ENCODE measurements around the gene TTC27.

TTC27 gene

DNA sequence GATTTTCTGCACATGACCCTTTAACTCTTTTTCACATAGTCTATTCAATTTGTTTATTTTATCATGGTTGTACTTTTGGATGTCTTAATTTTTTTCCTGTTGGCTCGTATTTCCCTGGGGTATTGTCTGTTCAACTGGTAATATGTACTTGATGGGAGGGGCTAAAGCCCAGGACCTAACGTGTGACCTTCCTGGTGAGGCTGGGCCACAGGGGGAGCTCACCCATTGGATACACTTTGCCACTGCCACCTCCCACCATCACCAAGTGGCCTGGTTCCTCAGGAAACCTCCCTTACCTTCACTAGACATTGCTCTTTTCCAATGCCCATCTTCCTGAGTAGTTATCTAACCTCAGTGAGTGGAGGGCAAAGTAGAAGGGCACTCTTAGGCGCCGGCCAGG is 175.0 kb downstream of the TTC27 start:
- no peak for DNase-seq (ENCODE audit: low spot score)
- Histone ChIP-seq H3K4me2 (ENCODE audit: insufficient read depth, low read length, poor library complexity, severe bottlenecking) (no peak overlapping the region), H3K23ac (ENCODE audit: low read depth, low read length, poor library complexity) (no peak overlapping the region), H3K9ac (ENCODE audit: low read depth, low read length, poor library complexity) (no peak overlapping the region), H3K27ac (replicated peaks; ENCODE audit: low read length) (no peak overlapping the region), H3K4me3 (ENCODE audit: low read length in 2 of 2) (no peak overlapping the region), H2BK5ac (ENCODE audit: low read length) (no peak overlapping the region), H3K36me3 (replicated peaks in 1 of 2; ENCODE audit: control insufficient read depth in 2 of 2, insufficient read depth in 2 of 2, low read length in 2 of 2) (peaks cover 0 to 2% of the 10 kb centered on the region in 2 donors), H2BK120ac (ENCODE audit: low read depth, low read length) (no peak overlapping the region), H3K79me1 (ENCODE audit: low read depth, low read length) (no peaks in the 10 kb centered on the region), H3K4ac (ENCODE audit: low read length) (no peak overlapping the region), H3K9me3 (replicated peaks in 1 of 2; ENCODE audit: control insufficient read depth in 2 of 2, insufficient read depth in 1 of 2, low read depth in 1 of 2, low read length in 2 of 2) (no peaks in the 10 kb centered on the region), H4K8ac (ENCODE audit: low read depth, low read length) (no peak overlapping the region), H2AK5ac (ENCODE audit: low read depth, low read length) (no peak overlapping the region), H3K14ac (ENCODE audit: low read length) (peak overlapping the region; percentile 42), H3K18ac (ENCODE audit: low read length) (peak overlapping the region; percentile 13), H3K4me1 (ENCODE audit: control insufficient read depth in 2 of 2, insufficient read depth in 1 of 2, low read depth in 1 of 2, low read length in 2 of 2) (no peaks in the 10 kb centered on the region), H2BK12ac (ENCODE audit: low read length) (no peak overlapping the region), H3K27me3 (ENCODE audit: control insufficient read depth in 3 of 3, insufficient read depth in 3 of 3, low read depth in 1 of 3, low read length in 3 of 3) (peaks cover 0 to 1% (median 0%) of the 10 kb centered on the region in 3 experiments), H2AFZ (ENCODE audit: low read length) (no peak overlapping the region), H2BK15ac (ENCODE audit: low read length) (no peak overlapping the region), H4K91ac (ENCODE audit: low read depth, low read length, poor library complexity) (no peak overlapping the region)
- no CpG with 5 or more reads among the region's 4 CpGs for WGBS, 2 donors (ENCODE audit: extremely low coverage in 2 of 2, insufficient read length in 2 of 2, insufficient replicate concordance in 1 of 2)

DNA sequence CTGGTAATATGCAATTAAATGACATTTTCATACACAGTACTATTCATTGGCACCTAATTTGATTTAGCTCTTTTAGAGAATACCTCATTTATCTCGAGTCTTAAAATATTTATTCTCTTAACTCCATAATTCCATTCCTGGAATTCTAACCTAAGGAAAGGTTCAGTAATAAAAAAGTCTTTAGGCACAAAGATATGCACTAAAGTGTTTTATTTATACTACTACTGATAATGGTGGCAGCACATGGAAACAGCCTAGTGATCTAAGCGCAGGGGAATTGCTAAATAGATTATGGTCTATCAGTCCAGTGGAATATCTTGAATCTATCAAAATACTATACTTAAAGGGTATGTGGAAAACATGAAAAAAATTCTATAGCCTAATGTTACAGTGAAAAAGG is 176.4 kb downstream of the TTC27 start:
- Histone ChIP-seq H3K9ac (ENCODE audit: low read depth, low read length, poor library complexity) (no peak overlapping the region), H3K4me3 (ENCODE audit: low read length in 2 of 2) (no peak overlapping the region), H3K14ac (ENCODE audit: low read length) (no peak overlapping the region), H3K79me1 (ENCODE audit: low read depth, low read length) (no peaks in the 10 kb centered on the region), H3K23ac (ENCODE audit: low read depth, low read length, poor library complexity) (no peak overlapping the region), H3K27me3 (ENCODE audit: control insufficient read depth in 3 of 3, insufficient read depth in 3 of 3, low read depth in 1 of 3, low read length in 3 of 3) (peaks cover 0 to 1% (median 0%) of the 10 kb centered on the region in 3 experiments), H3K9me3 (replicated peaks in 1 of 2; ENCODE audit: control insufficient read depth in 2 of 2, insufficient read depth in 1 of 2, low read depth in 1 of 2, low read length in 2 of 2) (no peaks in the 10 kb centered on the region), H2AK5ac (ENCODE audit: low read depth, low read length) (no peak overlapping the region), H4K91ac (ENCODE audit: low read depth, low read length, poor library complexity) (no peak overlapping the region), H3K27ac (replicated peaks; ENCODE audit: low read length) (no peak overlapping the region), H2BK12ac (ENCODE audit: low read length) (no peak overlapping the region), H3K4me1 (ENCODE audit: control insufficient read depth in 2 of 2, insufficient read depth in 1 of 2, low read depth in 1 of 2, low read length in 2 of 2) (no peaks in the 10 kb centered on the region), H4K8ac (ENCODE audit: low read depth, low read length) (no peak overlapping the region), H2AFZ (ENCODE audit: low read length) (no peak overlapping the region), H3K18ac (ENCODE audit: low read length) (no peak overlapping the region), H3K4ac (ENCODE audit: low read length) (no peak overlapping the region), H2BK120ac (ENCODE audit: low read depth, low read length) (no peak overlapping the region), H2BK5ac (ENCODE audit: low read length) (no peak overlapping the region), H2BK15ac (ENCODE audit: low read length) (no peak overlapping the region), H3K4me2 (ENCODE audit: insufficient read depth, low read length, poor library complexity, severe bottlenecking) (no peak overlapping the region), H3K36me3 (replicated peaks in 1 of 2; ENCODE audit: control insufficient read depth in 2 of 2, insufficient read depth in 2 of 2, low read length in 2 of 2) (peaks cover 0 to 2% of the 10 kb centered on the region in 2 donors)
- no peak for DNase-seq (ENCODE audit: low spot score)
- no CpG with 5 or more reads among the region's 2 CpGs for WGBS, 2 donors (ENCODE audit: extremely low coverage in 2 of 2, insufficient read length in 2 of 2, insufficient replicate concordance in 1 of 2)

DNA sequence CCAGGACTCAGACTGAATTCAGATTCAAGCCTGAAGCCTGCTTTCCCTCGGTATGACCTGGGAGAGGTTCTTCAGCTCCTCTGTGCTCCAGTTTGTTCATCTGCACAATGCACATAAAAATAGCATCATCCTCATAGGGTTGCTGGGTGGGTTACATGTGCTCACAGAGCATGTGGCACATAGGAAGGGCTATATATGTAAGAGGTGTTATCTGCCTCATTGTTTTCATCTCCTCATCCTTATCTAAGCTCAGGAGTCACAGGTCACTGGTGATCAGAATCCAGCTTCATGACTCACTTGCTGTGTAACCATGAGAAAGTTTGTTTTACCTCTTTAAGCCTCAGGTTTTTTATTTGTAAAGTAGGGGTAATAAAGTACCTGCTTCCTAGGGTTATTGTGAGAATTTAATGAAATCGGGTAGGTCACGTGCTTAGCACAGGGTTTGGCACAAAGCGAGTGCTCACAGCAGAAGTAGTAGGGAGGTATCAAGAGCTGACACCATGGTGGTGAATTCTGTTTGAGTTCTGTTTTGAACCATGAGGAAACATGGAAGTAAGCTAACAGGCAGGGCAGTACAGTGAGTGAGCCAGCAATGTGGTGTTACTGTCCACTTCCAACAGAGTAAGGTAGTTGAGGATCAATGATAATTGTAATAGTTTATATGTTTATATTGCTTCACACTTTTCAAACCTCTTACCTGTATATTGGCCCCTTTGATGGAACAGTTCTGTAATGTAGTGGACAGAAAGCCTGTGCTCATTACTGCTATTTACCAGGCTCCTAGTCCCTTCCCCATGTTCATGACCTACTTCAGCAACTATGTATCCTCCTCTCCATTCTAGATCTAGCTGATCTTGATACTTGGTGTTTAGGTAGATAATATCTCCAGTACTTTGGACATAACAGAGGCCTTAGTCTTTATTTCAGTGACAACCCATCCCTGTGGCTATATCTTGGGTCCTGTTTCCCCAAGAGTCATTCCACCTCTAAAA is 177.6 kb downstream of the TTC27 start:
- H2BK12ac ChIP-seq (ENCODE audit: low read length) = no peak overlapping the region
- no peak overlapping the region for H3K4me3 ChIP-seq (ENCODE audit: low read length in 2 of 2)
- no peak overlapping the region for H2AK5ac ChIP-seq (ENCODE audit: low read depth, low read length)
- H3K27me3 ChIP-seq (ENCODE audit: control insufficient read depth in 3 of 3, insufficient read depth in 3 of 3, low read depth in 1 of 3, low read length in 3 of 3) = peaks cover 0 to 1% (median 0%) of the 10 kb centered on the region in 3 experiments
- no peaks in the 10 kb centered on the region for H3K79me1 ChIP-seq (ENCODE audit: low read depth, low read length)
- no peak overlapping the region for H3K4ac ChIP-seq (ENCODE audit: low read length)
- no peak overlapping the region for H3K14ac ChIP-seq (ENCODE audit: low read length)
- no peak overlapping the region for H3K4me2 ChIP-seq (ENCODE audit: insufficient read depth, low read length, poor library complexity, severe bottlenecking)
- no peak overlapping the region for H2AFZ ChIP-seq (ENCODE audit: low read length)
- no peak overlapping the region for H3K18ac ChIP-seq (ENCODE audit: low read length)
- H3K9ac ChIP-seq (ENCODE audit: low read depth, low read length, poor library complexity) = no peak overlapping the region
- no peak overlapping the region for H4K8ac ChIP-seq (ENCODE audit: low read depth, low read length)
- H2BK5ac ChIP-seq (ENCODE audit: low read length) = no peak overlapping the region
- H3K9me3 ChIP-seq (replicated peaks in 1 of 2; ENCODE audit: control insufficient read depth in 2 of 2, insufficient read depth in 1 of 2, low read depth in 1 of 2, low read length in 2 of 2) = no peaks in the 10 kb centered on the region
- no peaks in the 10 kb centered on the region for H3K4me1 ChIP-seq (ENCODE audit: control insufficient read depth in 2 of 2, insufficient read depth in 1 of 2, low read depth in 1 of 2, low read length in 2 of 2)
- no CpG with 5 or more reads among the region's 4 CpGs for WGBS, 2 donors (ENCODE audit: extremely low coverage in 2 of 2, insufficient read length in 2 of 2, insufficient replicate concordance in 1 of 2)
- no peak overlapping the region for H3K27ac ChIP-seq (replicated peaks; ENCODE audit: low read length)
- no peak overlapping the region for H2BK15ac ChIP-seq (ENCODE audit: low read length)
- H2BK120ac ChIP-seq (ENCODE audit: low read depth, low read length) = no peak overlapping the region
- DNase-seq (ENCODE audit: low spot score) = no peak
- peaks cover 0 to 2% of the 10 kb centered on the region in 2 donors for H3K36me3 ChIP-seq (replicated peaks in 1 of 2; ENCODE audit: control insufficient read depth in 2 of 2, insufficient read depth in 2 of 2, low read length in 2 of 2)
- no peak overlapping the region for H3K23ac ChIP-seq (ENCODE audit: low read depth, low read length, poor library complexity)
- H4K91ac ChIP-seq (ENCODE audit: low read depth, low read length, poor library complexity) = no peak overlapping the region

DNA sequence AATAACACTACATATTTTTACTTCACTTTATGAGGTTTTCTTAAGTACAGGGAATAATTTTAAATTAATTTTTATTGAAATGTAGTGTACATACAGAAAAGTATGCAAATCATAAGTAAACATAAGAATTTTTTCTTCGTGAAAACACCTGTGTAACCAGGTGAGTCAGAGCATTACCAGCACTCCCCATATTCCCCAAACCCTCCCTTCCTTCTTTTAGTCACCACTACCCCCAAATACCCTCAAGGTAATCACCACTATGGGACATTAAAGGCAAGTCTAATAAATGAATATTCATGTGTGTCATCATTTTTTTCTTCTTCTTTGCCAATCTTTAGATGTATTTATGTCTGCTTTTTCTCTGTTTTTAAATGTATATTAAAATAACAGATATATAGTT is 179.0 kb downstream of the TTC27 start:
- H2AK5ac ChIP-seq (ENCODE audit: low read depth, low read length) = no peak overlapping the region
- no CpG with 5 or more reads among the region's 1 CpG for WGBS, 2 donors (ENCODE audit: extremely low coverage in 2 of 2, insufficient read length in 2 of 2, insufficient replicate concordance in 1 of 2)
- no peak overlapping the region for H2BK15ac ChIP-seq (ENCODE audit: low read length)

More for the DNA sequence above, 179.0 kb downstream of the TTC27 start:
- no peak overlapping the region for H3K4ac ChIP-seq (ENCODE audit: low read length)
- no peak overlapping the region for H2BK120ac ChIP-seq (ENCODE audit: low read depth, low read length)
- no peak overlapping the region for H3K4me2 ChIP-seq (ENCODE audit: insufficient read depth, low read length, poor library complexity, severe bottlenecking)
- no peak overlapping the region for H4K91ac ChIP-seq (ENCODE audit: low read depth, low read length, poor library complexity)
- H3K9me3 ChIP-seq (replicated peaks in 1 of 2; ENCODE audit: control insufficient read depth in 2 of 2, insufficient read depth in 1 of 2, low read depth in 1 of 2, low read length in 2 of 2) = no peaks in the 10 kb centered on the region
- no peak overlapping the region for H2AFZ ChIP-seq (ENCODE audit: low read length)
- peaks cover 0 to 1% (median 0%) of the 10 kb centered on the region in 3 experiments for H3K27me3 ChIP-seq (ENCODE audit: control insufficient read depth in 3 of 3, insufficient read depth in 3 of 3, low read depth in 1 of 3, low read length in 3 of 3)
- no peak overlapping the region for H2BK12ac ChIP-seq (ENCODE audit: low read length)
- H3K4me3 ChIP-seq (ENCODE audit: low read length in 2 of 2) = no peak overlapping the region
- H3K36me3 ChIP-seq (replicated peaks in 1 of 2; ENCODE audit: control insufficient read depth in 2 of 2, insufficient read depth in 2 of 2, low read length in 2 of 2) = peaks cover 0 to 2% of the 10 kb centered on the region in 2 donors
- no peaks in the 10 kb centered on the region for H3K79me1 ChIP-seq (ENCODE audit: low read depth, low read length)
- no peak overlapping the region for H4K8ac ChIP-seq (ENCODE audit: low read depth, low read length)
- no peak overlapping the region for H3K27ac ChIP-seq (replicated peaks; ENCODE audit: low read length)
- H2BK5ac ChIP-seq (ENCODE audit: low read length) = no peak overlapping the region
- no peak overlapping the region for H3K14ac ChIP-seq (ENCODE audit: low read length)
- DNase-seq (ENCODE audit: low spot score) = no peak
- no peaks in the 10 kb centered on the region for H3K4me1 ChIP-seq (ENCODE audit: control insufficient read depth in 2 of 2, insufficient read depth in 1 of 2, low read depth in 1 of 2, low read length in 2 of 2)
- H3K23ac ChIP-seq (ENCODE audit: low read depth, low read length, poor library complexity) = no peak overlapping the region
- no peak overlapping the region for H3K9ac ChIP-seq (ENCODE audit: low read depth, low read length, poor library complexity)
- H3K18ac ChIP-seq (ENCODE audit: low read length) = no peak overlapping the region
